ENCODE results near the gene CBY3. TPM values are rescaled to one million over a fixed set of nuclear protein-coding genes. Genes with fewer than 3 reads are reported as not detected.

The CBY3 gene
- total and polyA plus RNA-seq, 2 of the 13 experiments (the other 11 are each of a cell fraction or from before 2014, with no cell fraction given), result not detected

DNA sequence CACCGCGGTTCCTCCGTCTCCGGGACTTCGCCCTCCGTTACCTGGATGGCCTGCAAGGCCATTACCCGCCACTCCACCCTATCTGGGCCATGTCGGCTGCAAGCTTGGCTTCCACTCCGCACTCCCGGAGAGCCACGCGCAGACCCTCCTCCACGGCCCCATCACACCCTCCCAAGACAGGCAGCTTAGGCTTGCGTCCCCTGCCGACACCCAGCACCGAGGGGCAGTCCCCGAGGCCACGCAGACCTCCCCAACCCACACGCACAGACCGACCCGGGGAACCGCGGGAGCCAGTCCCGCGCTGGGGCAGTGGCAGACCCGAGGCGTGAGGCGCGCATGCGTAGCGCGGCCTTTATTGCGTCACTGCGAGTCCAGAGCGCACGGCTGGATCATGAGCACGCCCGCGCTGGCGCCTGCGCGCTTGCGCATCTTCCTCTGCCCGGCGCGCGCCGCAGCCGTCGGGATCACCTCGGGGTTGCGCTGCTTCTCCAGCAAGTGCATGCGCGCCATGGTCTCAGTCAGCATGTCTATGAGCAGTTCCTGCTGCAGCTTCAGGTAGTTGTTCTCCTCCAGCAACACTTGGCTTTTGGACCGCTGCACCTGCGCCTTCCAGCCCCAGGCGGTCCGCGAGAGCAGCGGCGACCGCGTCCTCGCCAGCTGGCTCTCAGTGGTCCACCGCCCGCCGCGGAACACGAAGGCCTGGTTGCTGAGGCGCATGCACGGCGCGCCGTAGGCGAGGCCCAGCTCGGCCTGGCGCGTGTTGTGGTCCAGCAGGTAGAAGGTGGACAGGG lies 2.4 kb downstream of the CBY3 start (continued):
- TF ChIP-seq HHEX (CRISPR knock-in tag; IDR thresholded peaks at IDR 0.05), result no peak
- TF ChIP-seq ATF7-NPFF (CRISPR knock-in tag; IDR thresholded peaks at IDR 0.05; ENCODE audit: low read depth), result peak; percentile 88
- TF ChIP-seq, protein P1, sequence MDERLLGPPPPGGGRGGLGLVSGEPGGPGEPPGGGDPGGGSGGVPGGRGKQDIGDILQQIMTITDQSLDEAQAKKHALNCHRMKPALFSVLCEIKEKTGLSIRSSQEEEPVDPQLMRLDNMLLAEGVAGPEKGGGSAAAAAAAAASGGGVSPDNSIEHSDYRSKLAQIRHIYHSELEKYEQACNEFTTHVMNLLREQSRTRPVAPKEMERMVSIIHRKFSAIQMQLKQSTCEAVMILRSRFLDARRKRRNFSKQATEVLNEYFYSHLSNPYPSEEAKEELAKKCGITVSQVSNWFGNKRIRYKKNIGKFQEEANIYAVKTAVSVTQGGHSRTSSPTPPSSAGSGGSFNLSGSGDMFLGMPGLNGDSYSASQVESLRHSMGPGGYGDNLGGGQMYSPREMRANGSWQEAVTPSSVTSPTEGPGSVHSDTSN (CRISPR knock-in tag; IDR thresholded peaks at IDR 0.05), result no peak
- TF ChIP-seq, protein P2, sequence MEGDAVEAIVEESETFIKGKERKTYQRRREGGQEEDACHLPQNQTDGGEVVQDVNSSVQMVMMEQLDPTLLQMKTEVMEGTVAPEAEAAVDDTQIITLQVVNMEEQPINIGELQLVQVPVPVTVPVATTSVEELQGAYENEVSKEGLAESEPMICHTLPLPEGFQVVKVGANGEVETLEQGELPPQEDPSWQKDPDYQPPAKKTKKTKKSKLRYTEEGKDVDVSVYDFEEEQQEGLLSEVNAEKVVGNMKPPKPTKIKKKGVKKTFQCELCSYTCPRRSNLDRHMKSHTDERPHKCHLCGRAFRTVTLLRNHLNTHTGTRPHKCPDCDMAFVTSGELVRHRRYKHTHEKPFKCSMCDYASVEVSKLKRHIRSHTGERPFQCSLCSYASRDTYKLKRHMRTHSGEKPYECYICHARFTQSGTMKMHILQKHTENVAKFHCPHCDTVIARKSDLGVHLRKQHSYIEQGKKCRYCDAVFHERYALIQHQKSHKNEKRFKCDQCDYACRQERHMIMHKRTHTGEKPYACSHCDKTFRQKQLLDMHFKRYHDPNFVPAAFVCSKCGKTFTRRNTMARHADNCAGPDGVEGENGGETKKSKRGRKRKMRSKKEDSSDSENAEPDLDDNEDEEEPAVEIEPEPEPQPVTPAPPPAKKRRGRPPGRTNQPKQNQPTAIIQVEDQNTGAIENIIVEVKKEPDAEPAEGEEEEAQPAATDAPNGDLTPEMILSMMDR (CRISPR knock-in tag; IDR thresholded peaks at IDR 0.05), result peak; percentile 68
- 0 out of 2 replicates have a peak, but pooled peaks have one; percentile 80 for TF ChIP-seq ZNF761 (CRISPR knock-in tag; conservative IDR thresholded peaks at IDR 0.05)
- peak; percentile 49; the same call in 1 of the 2 replicates for TF ChIP-seq ZNF335 (CRISPR knock-in tag; IDR thresholded peaks at IDR 0.05)
- no peak for TF ChIP-seq CHCHD3 (CRISPR knock-in tag; IDR thresholded peaks at IDR 0.05)
- TF ChIP-seq ZEB1 (IDR thresholded peaks at IDR 0.05; ENCODE audit: insufficient replicate concordance, low read depth), result no peak
- peak; percentile 81; the same call in 1 of the 2 replicates for TF ChIP-seq HOXA5 (CRISPR knock-in tag; IDR thresholded peaks at IDR 0.05)
- peak; percentile 83 for TF ChIP-seq SRSF1 (optimal IDR thresholded peaks at IDR 0.05; ENCODE audit: low read depth, low read length)
- TF ChIP-seq SIN3A (IDR thresholded peaks at IDR 0.05; ENCODE audit: borderline replicate concordance, low read depth, low read length), result peak; percentile 37; the same call in 1 of the 2 replicates
- TF ChIP-seq TCF12 (IDR thresholded peaks at IDR 0.05), result no peak
- TF ChIP-seq TCF12 (CRISPR knock-in tag; IDR thresholded peaks at IDR 0.05), result no peak
- TF ChIP-seq TRIM22 (IDR thresholded peaks at IDR 0.05), result no peak
- TF ChIP-seq TOE1 (CRISPR knock-in tag; IDR thresholded peaks at IDR 0.05), result no peak; the same call in 1 of the 2 replicates
- TF ChIP-seq PATZ1 (CRISPR knock-in tag; IDR thresholded peaks at IDR 0.05), result peak; percentile 35; the same call in 1 of the 2 replicates
- no peak; the same call in 1 of the 2 replicates for TF ChIP-seq ZIK1 (CRISPR knock-in tag; IDR thresholded peaks at IDR 0.05; ENCODE audit: borderline replicate concordance, low read depth)
- TF ChIP-seq ZNF503 (CRISPR knock-in tag; IDR thresholded peaks at IDR 0.05), result 0 out of 2 replicates have a peak, but pooled peaks have one; percentile 40
- no peak for TF ChIP-seq ZNF549 (CRISPR knock-in tag; IDR thresholded peaks at IDR 0.05)
- TF ChIP-seq CREB1 (IDR thresholded peaks at IDR 0.05), result peak; percentile 84
- TF ChIP-seq CREB1 (CRISPR knock-in tag; IDR thresholded peaks at IDR 0.05), result no peak
- TF ChIP-seq ZNF10 (CRISPR knock-in tag; IDR thresholded peaks at IDR 0.05; ENCODE audit: borderline replicate concordance, low read depth), result no peak
- TF ChIP-seq HDAC1 (CRISPR knock-in tag; IDR thresholded peaks at IDR 0.05), result peak; percentile 97

Data from HepG2 (cell line).